ENCODE results near the gene URGCP.
A peak's percentile ranks its signal among the peaks of the same experiment; 100 is the strongest.
"Not testable (repeated sequence)": the region's sequence is repeated elsewhere in the genome, so short reads cannot be mapped to it uniquely, and the experiment has no call there.

The URGCP gene

GRCh38 chr7:43834463-43835251, 71.7 kb downstream of the URGCP start:
- peak in 1 of 2 donors; percentile 12 for DNase-seq (ENCODE audit: low read depth in 2 of 2)

DNA sequence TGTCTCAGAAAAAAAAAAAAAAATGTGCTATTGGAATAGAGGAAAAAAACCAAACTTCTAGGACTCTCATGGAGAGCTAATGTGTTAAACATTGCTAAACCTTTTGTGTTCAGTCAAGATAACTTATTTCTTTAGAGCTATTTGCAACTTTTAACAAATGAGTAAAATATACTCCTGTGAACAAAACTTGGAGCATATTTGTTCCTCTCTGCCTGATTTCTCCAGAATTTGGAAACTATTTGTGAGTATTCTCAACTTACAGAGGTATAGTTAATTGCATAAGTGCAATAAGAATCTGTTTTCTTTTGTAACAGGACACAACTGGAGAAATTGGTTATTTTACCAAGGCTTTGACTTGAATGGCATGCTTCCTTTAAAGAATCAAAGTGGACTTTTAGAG, 75.5 kb downstream of the URGCP start:
- not testable (repeated sequence) for DNase-seq (ENCODE audit: low read depth in 2 of 2)

Data from stimulated activated CD4-positive, alpha-beta T cell treated with anti-CD3 and anti-CD28 coated beads, Interleukin-1b, Interleukin-23, amount 100 ng/mL, for 1 hour (primary cell).